Left ventricle myocardium inferior (tissue), 1 donor: Measurements from ENCODE around the gene ATP2A1. TPM values are rescaled to one million over a fixed set of nuclear protein-coding genes. Genes with fewer than 3 reads are reported as not detected.
"Not testable (repeated sequence)": the region's sequence is repeated elsewhere in the genome, so short reads cannot be mapped to it uniquely, and the experiment has no call there.

Source experiments
- DNase-seq: peaks from one replicate; pipeline ENCODE4 v3.0.0-alpha.2; 2020
- H3K27ac ChIP-seq: fragments of 200-600 bp; replicated peaks from 2 replicates; pipeline ENCODE4 v1.8.0; 2021
- H3K27me3 ChIP-seq: fragments of 200-600 bp; 2 replicates; pipeline ENCODE4 v1.8.0; 2021; ENCODE audit warnings: low read depth
- H3K36me3 ChIP-seq: fragments of 200-600 bp; 2 replicates; pipeline ENCODE4 v1.8.0; 2021
- H3K4me1 ChIP-seq: fragments of 200-600 bp; 2 replicates; pipeline ENCODE4 v1.8.0; 2021
- H3K4me3 ChIP-seq: fragments of 200-600 bp; 2 replicates; pipeline ENCODE4 v1.8.0; 2021; ENCODE audit warnings: mild to moderate bottlenecking, moderate library complexity
- H3K9me3 ChIP-seq: fragments of 200-600 bp; replicated peaks from 2 replicates; pipeline ENCODE4 v1.8.0; 2021
- CTCF ChIP-seq: fragments of 200-600 bp; IDR thresholded peaks from 2 replicates; pipeline ENCODE4 v1.8.0; 2021; ENCODE audit warnings: antibody characterized with exemption, mild to moderate bottlenecking, borderline replicate concordance
- intact Hi-C: fragments of 100-400 bp; cut with micrococcal nuclease; formaldehyde crosslinking; loops from one replicate; pipeline ENCODE4 v1.11.0; 2022
- total RNA-seq: library from RNA; stranded (reverse); fragmentation: NEBNext Ultra II Directional; extraction: Animal tissue kit (Norgen Biotek cat#: 25700); gene quantifications from one replicate; pipeline ENCODE4 v1.2.1, GENCODE V29; 2021
- donor health status: DM: no; HTN: yes; CAD: no; lungs with severe emphysema.

The ATP2A1 gene
- total RNA-seq, 1 donor from 2014 or later: 0.38 TPM

GRCh38 chr16:28937222-28937876 lies 59.1 kb downstream of the ATP2A1 start:
- Histone ChIP-seq H3K36me3 (no peaks in the 10 kb centered on the region), H3K9me3 (no peaks in the 10 kb centered on the region), H3K4me1 (no peaks in the 10 kb centered on the region), H3K27ac (no peak overlapping the region), H3K27me3 (no peaks in the 10 kb centered on the region), H3K4me3 (no peak overlapping the region)
- no peak for DNase-seq
- no peak for TF ChIP-seq CTCF
- intact Hi-C loops: no loop called here

GRCh38 chr16:28938721-28939120 lies 60.4 kb downstream of the ATP2A1 start:
- intact Hi-C loops: no loop called here
- TF ChIP-seq CTCF: no peak
- DNase-seq: no peak

GRCh38 chr16:28939825-28940224 lies 61.5 kb downstream of the ATP2A1 start:
- DNase-seq, H3K27me3 ChIP-seq, H3K9me3 ChIP-seq, intact Hi-C loops, H3K27ac ChIP-seq, H3K36me3 ChIP-seq, H3K4me1 ChIP-seq, H3K4me3 ChIP-seq: not testable (repeated sequence)

More at GRCh38 chr16:28938721-28939120, 60.4 kb downstream of the ATP2A1 start:
- no peak overlapping the region for H3K4me3 ChIP-seq
- no peaks in the 10 kb centered on the region for H3K27me3 ChIP-seq
- H3K36me3 ChIP-seq: no peaks in the 10 kb centered on the region
- no peaks in the 10 kb centered on the region for H3K4me1 ChIP-seq
- H3K9me3 ChIP-seq: no peaks in the 10 kb centered on the region
- H3K27ac ChIP-seq: no peak overlapping the region

- no peak for DNase-seq
- no peak overlapping the region for H3K4me3 ChIP-seq
- peaks cover 9% of the 10 kb centered on the region for H3K4me1 ChIP-seq
- H3K27ac ChIP-seq: no peak overlapping the region
- intact Hi-C loops: no loop called here
- no peak for TF ChIP-seq CTCF
- no peaks in the 10 kb centered on the region for H3K27me3 ChIP-seq
- no peaks in the 10 kb centered on the region for H3K9me3 ChIP-seq
- no peaks in the 10 kb centered on the region for H3K36me3 ChIP-seq
Measured at GRCh38 chr16:28943281-28943680, 65.0 kb downstream of the ATP2A1 start.

- intact Hi-C loops: no loop called here
- peaks cover 21% of the 10 kb centered on the region for H3K4me1 ChIP-seq
- DNase-seq: no peak
- no peak overlapping the region for H3K27ac ChIP-seq
- H3K9me3 ChIP-seq: no peaks in the 10 kb centered on the region
- TF ChIP-seq CTCF: no peak
- H3K36me3 ChIP-seq: no peaks in the 10 kb centered on the region
- H3K27me3 ChIP-seq: no peaks in the 10 kb centered on the region
- no peak overlapping the region for H3K4me3 ChIP-seq
Measured at GRCh38 chr16:28946681-28947080, 68.4 kb downstream of the ATP2A1 start.

GRCh38 chr16:28950648-28951409 lies 72.5 kb downstream of the ATP2A1 start, which contains the start of gene NFATC2IP:
TSS of gene NFATC2IP (plus strand) at chr16:28950937. CDS start at chr16:28951012, 75 bp downstream.
- peak; percentile 99 for DNase-seq
- TF ChIP-seq CTCF: no peak
- H3K36me3 ChIP-seq: peaks cover 38% of the 10 kb centered on the region
- H3K4me3 ChIP-seq: peak within 1 kb of the TSS; percentile 92
- peaks cover 22% of the 10 kb centered on the region for H3K4me1 ChIP-seq
- H3K27ac ChIP-seq: peak within 1 kb of the TSS; percentile 90
- no peaks in the 10 kb centered on the region for H3K9me3 ChIP-seq
- intact Hi-C loops: no loop called here
- H3K27me3 ChIP-seq: no peaks in the 10 kb centered on the region
